Esophagus (tissue), 2 donors: ENCODE data around the gene PROK1. TPM values are rescaled to one million over a fixed set of nuclear protein-coding genes. Genes with fewer than 3 reads are reported as not detected.

Experiments used
- H3K27ac ChIP-seq, 2 donors: one replicate each; pipeline ENCODE4 v1.5.1; 2013; ENCODE audit warnings: low read depth in 2 of 2, mild to moderate bottlenecking in 2 of 2, inconsistent platforms in 1 of 2, low read length in 1 of 2, moderate library complexity in 1 of 2
- H3K27me3 ChIP-seq, 2 donors: one replicate each; pipeline ENCODE4 v1.6.1; 2013; ENCODE audit warnings: low read length in 2 of 2, control low read depth in 1 of 2, mild to moderate bottlenecking in 1 of 2; ENCODE audit not compliant: insufficient read depth in 2 of 2, control insufficient read depth in 1 of 2
- H3K36me3 ChIP-seq, 2 donors: one replicate each; pipeline ENCODE4 v1.6.1; 2013; ENCODE audit warnings: low read length in 1 of 2; ENCODE audit not compliant: control insufficient read depth in 2 of 2, insufficient read depth in 2 of 2
- H3K4me1 ChIP-seq, 2 donors: one replicate each; pipeline ENCODE4 v1.6.1; 2013; ENCODE audit warnings: low read length in 1 of 2; ENCODE audit not compliant: control insufficient read depth in 2 of 2, insufficient read depth in 2 of 2
- H3K4me3 ChIP-seq, 2 donors: one replicate each; pipeline ENCODE4 v1.5.1; 2013; ENCODE audit warnings: low read length in 2 of 2, mild to moderate bottlenecking in 2 of 2, low read depth in 1 of 2, moderate library complexity in 1 of 2
- H3K9me3 ChIP-seq, 2 donors: one replicate each; pipeline ENCODE4 v1.6.1; 2013; ENCODE audit warnings: mild to moderate bottlenecking in 2 of 2, low read depth in 1 of 2, low read length in 1 of 2, moderate library complexity in 1 of 2; ENCODE audit not compliant: control insufficient read depth in 2 of 2, insufficient read depth in 1 of 2
- WGBS, 2 donors: extraction: QIAGEN DNeasy Blood & Tissue Kit; methylation state at CpG; one replicate each; pipeline ENCODE4 v1.1.7; 2013; 5-methylcytosine and 5-hydroxymethylcytosine counted together
- polyA plus RNA-seq, 2 donors: library from polyadenylated mRNA; stranded (reverse); fragments of 200-250 nt; gene quantifications; one replicate each; pipeline ENCODE4 v1.2.3, GENCODE V29; 2013
- donor health status: healthy with polysubstance abuse.
- donor health status: Bipolar disorder and iron deficiency.

PROK1 gene
- polyA plus RNA-seq, 2 donors = 0.10 to 0.53 TPM

DNA sequence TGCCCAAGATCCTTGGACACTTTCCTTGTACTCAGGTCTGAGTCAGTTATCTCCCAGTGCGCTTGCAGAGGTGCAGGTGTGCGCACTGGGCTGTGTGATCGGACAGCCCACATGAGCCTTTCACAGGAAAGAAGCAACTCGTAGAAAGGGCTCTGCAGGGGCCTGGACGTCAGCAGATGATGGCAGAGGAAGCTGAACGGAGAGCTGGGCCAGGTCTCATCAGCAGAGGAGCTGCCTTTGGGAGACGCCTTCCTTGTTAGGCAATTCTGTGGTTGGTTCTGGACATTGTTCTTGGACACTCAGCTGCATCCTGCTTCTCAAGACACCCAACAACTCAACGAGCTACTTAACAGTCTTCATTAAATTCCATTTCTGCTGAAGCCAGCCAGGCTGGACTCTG, 7.5 kb upstream of the PROK1 start:
- Histone ChIP-seq H3K9me3 (no peaks in the 10 kb centered on the region), H3K27me3 (no peaks in the 10 kb centered on the region), H3K4me3 (no peak overlapping the region), H3K27ac (no peak overlapping the region), H3K36me3 (no peaks in the 10 kb centered on the region), H3K4me1 (no peaks in the 10 kb centered on the region)
- WGBS, 2 donors = 82 to 85% methylated on average over 8 of the region's 8 CpGs

- Histone ChIP-seq H3K9me3 (no peaks in the 10 kb centered on the region), H3K36me3 (no peaks in the 10 kb centered on the region), H3K27ac (no peak overlapping the region), H3K4me1 (no peaks in the 10 kb centered on the region), H3K27me3 (no peaks in the 10 kb centered on the region), H3K4me3 (no peak overlapping the region)
- 73 to 80% methylated on average over 8 of the region's 8 CpGs for WGBS, 2 donors
Observed at GRCh38 chr1:110444561-110444960, 6.4 kb upstream of the PROK1 start.

GRCh38 chr1:110449661-110450651, 993 bp upstream of the PROK1 start:
- no peaks in the 10 kb centered on the region for H3K9me3 ChIP-seq
- no peak overlapping the region for H3K4me3 ChIP-seq
- no peaks in the 10 kb centered on the region for H3K27me3 ChIP-seq
- 46 to 55% methylated on average over 12 of the region's 12 CpGs for WGBS, 2 donors
- H3K36me3 ChIP-seq = no peaks in the 10 kb centered on the region
- no peaks in the 10 kb centered on the region for H3K4me1 ChIP-seq
- H3K27ac ChIP-seq = no peak overlapping the region

- no peak overlapping the region for H3K4me3 ChIP-seq
- H3K4me1 ChIP-seq = no peaks in the 10 kb centered on the region
- H3K27me3 ChIP-seq = no peaks in the 10 kb centered on the region
- no peak overlapping the region for H3K27ac ChIP-seq
- no peaks in the 10 kb centered on the region for H3K36me3 ChIP-seq
- no peaks in the 10 kb centered on the region for H3K9me3 ChIP-seq
- WGBS, 2 donors = 59 to 63% methylated on average over 7 of the region's 7 CpGs
Observed at GRCh38 chr1:110452330-110452729, 1.4 kb downstream of the PROK1 start.

DNA sequence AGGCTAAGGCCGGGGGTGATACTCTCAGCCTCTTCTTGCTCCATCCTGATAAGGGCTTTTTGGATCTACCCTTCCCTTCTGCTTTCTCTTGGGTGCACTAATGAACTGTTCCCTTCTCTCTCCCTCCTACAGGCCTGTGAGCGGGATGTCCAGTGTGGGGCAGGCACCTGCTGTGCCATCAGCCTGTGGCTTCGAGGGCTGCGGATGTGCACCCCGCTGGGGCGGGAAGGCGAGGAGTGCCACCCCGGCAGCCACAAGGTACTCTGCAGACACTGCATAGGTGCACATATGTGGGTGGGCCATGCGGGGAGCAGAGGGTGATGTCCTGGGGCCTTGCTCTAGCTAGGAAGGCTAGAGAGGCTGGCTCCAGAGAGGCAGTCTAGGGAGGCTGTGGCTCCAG, 2.9 kb downstream of the PROK1 start:
- no peaks in the 10 kb centered on the region for H3K27me3 ChIP-seq
- no peak overlapping the region for H3K4me3 ChIP-seq
- no peaks in the 10 kb centered on the region for H3K4me1 ChIP-seq
- 85 to 92% methylated on average over 9 of the region's 9 CpGs for WGBS, 2 donors
- H3K27ac ChIP-seq = no peak overlapping the region
- no peaks in the 10 kb centered on the region for H3K9me3 ChIP-seq
- no peaks in the 10 kb centered on the region for H3K36me3 ChIP-seq

GRCh38 chr1:110454328-110454727, 3.4 kb downstream of the PROK1 start:
- no peak overlapping the region for H3K4me3 ChIP-seq
- H3K9me3 ChIP-seq = no peaks in the 10 kb centered on the region
- no peaks in the 10 kb centered on the region for H3K36me3 ChIP-seq
- no peaks in the 10 kb centered on the region for H3K4me1 ChIP-seq
- H3K27ac ChIP-seq = no peak overlapping the region
- no peaks in the 10 kb centered on the region for H3K27me3 ChIP-seq
- 82 to 100% methylated on average over 1 of the region's 1 CpG for WGBS, 2 donors

DNA sequence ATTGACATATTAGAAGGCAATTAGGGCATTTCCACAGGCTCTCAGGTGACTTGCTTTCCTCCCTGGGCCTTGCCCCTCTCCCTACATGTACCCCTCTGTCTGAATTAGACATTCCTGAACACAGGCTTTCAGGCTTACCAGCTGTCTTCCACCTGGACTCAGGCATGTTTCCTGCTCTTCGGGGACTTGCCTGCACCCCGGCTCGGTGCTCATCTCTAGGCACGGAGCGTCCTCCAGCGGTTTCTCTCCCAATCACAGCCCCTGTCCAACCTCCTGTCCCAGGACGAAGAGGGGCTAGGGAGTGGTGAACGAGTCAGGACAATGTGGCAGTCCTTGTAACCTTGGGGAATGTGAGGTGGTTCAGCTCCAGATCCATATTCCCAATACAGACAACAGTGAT, 4.2 kb downstream of the PROK1 start:
- no peaks in the 10 kb centered on the region for H3K27me3 ChIP-seq
- H3K4me3 ChIP-seq = no peak overlapping the region
- H3K36me3 ChIP-seq = no peaks in the 10 kb centered on the region
- no peaks in the 10 kb centered on the region for H3K4me1 ChIP-seq
- no peaks in the 10 kb centered on the region for H3K9me3 ChIP-seq
- H3K27ac ChIP-seq = no peak overlapping the region
- WGBS, 2 donors = 68 to 71% methylated on average over 8 of the region's 8 CpGs

GRCh38 chr1:110457206-110457605, 6.3 kb downstream of the PROK1 start:
- Histone ChIP-seq H3K27me3 (no peaks in the 10 kb centered on the region), H3K36me3 (no peaks in the 10 kb centered on the region), H3K4me1 (no peaks in the 10 kb centered on the region), H3K9me3 (no peaks in the 10 kb centered on the region), H3K4me3 (no peak overlapping the region), H3K27ac (no peak overlapping the region)
- WGBS, 2 donors = 78 to 81% methylated on average over 5 of the region's 5 CpGs

- H3K27ac ChIP-seq = no peak overlapping the region
- no peaks in the 10 kb centered on the region for H3K27me3 ChIP-seq
- H3K36me3 ChIP-seq = no peaks in the 10 kb centered on the region
- 42 to 46% methylated on average over 11 of the region's 11 CpGs for WGBS, 2 donors
- H3K4me1 ChIP-seq = peaks cover 6 to 14% of the 10 kb centered on the region in 2 donors
- H3K4me3 ChIP-seq = no peak overlapping the region
- H3K9me3 ChIP-seq = no peaks in the 10 kb centered on the region
Observed at GRCh38 chr1:110460253-110461220, 9.6 kb downstream of the PROK1 start.
